Ishikawa (cell line): Measurements from ENCODE around the gene FBLIM1.

ENCODE experiments used
- CEBPB ChIP-seq: IDR thresholded peaks from 2 replicates; pipeline ENCODE4 v1.6.1; 2012
- EP300 ChIP-seq: IDR thresholded peaks from 2 replicates; pipeline ENCODE4 v1.6.1; 2012; ENCODE audit warnings: borderline replicate concordance
- RAD21 ChIP-seq: IDR thresholded peaks from 2 replicates; pipeline ENCODE4 v1.6.1; 2012; ENCODE audit warnings: low read depth
- REST ChIP-seq: IDR thresholded peaks from 2 replicates; pipeline ENCODE4 v1.6.1; 2012; ENCODE audit warnings: low read depth, mild to moderate bottlenecking
- TAF1 ChIP-seq: IDR thresholded peaks from 2 replicates; pipeline ENCODE4 v1.6.1; 2012; ENCODE audit warnings: low read depth, mild to moderate bottlenecking
- YY1 ChIP-seq: IDR thresholded peaks from 2 replicates; pipeline ENCODE4 v1.6.1; 2012; ENCODE audit warnings: low read depth
- TF ChIP-seq, protein P1 (sequence below): IDR thresholded peaks from 2 replicates; pipeline ENCODE4 v1.6.1; 2012
- TF ChIP-seq, protein P2 (sequence below): IDR thresholded peaks from 2 replicates; pipeline ENCODE4 v1.6.1; 2012

GRCh38 chr1:15761366-15762128 lies 3.0 kb downstream of the FBLIM1 start:
- TF ChIP-seq, protein P1, sequence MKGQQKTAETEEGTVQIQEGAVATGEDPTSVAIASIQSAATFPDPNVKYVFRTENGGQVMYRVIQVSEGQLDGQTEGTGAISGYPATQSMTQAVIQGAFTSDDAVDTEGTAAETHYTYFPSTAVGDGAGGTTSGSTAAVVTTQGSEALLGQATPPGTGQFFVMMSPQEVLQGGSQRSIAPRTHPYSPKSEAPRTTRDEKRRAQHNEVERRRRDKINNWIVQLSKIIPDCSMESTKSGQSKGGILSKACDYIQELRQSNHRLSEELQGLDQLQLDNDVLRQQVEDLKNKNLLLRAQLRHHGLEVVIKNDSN: no peak
- TF ChIP-seq REST (no peak), TAF1 (no peak), CEBPB (no peak), RAD21 (no peak), YY1 (no peak), EP300 (no peak)
- TF ChIP-seq, protein P2, sequence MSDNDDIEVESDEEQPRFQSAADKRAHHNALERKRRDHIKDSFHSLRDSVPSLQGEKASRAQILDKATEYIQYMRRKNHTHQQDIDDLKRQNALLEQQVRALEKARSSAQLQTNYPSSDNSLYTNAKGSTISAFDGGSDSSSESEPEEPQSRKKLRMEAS: no peak
